Tibial nerve (tissue), 3 donors: Measurements from ENCODE around the gene HAUS7.

Experiments
- POLR2A ChIP-seq, 2 donors: fragments of 450-650 bp; IDR thresholded peaks; one replicate each; pipeline ENCODE4 v1.6.1; 2017; ENCODE audit warnings: antibody characterized with exemption in 2 of 2, mild to moderate bottlenecking in 2 of 2, moderate library complexity in 2 of 2
- TF ChIP-seq, protein P1 (sequence below), 5 experiments: fragments of 200-600 bp in 3 of 5; fragments of 450-650 bp in 2 of 5; sonication (generic) in 3 of 5; IDR thresholded peaks; one replicate each; pipeline ENCODE4 v1.5.1; 2016 to 2019; ENCODE audit warnings: antibody characterized with exemption in 5 of 5, mild to moderate bottlenecking in 3 of 5, moderate library complexity in 2 of 5

DNA sequence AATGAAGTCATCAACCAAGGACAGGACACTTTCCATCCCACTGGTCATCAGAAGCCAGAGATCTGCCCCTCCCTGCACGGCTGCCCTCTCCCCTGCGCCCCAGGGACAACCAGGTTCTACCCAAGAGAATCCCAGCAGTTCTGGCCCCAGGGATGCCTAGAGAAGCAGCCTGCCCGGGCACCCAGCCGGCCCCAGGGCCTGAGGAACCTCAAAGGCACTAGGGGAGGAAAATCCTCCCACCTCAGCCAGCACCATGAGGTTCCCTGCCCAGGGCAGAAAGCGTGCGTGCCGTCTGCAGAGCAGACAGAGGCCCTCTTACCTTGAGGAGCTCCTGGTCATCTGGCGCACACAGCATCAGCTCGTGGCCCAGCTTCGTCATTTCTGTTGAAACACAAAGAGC is 8.1 kb downstream of the HAUS7 start:
- TF ChIP-seq, protein P1, sequence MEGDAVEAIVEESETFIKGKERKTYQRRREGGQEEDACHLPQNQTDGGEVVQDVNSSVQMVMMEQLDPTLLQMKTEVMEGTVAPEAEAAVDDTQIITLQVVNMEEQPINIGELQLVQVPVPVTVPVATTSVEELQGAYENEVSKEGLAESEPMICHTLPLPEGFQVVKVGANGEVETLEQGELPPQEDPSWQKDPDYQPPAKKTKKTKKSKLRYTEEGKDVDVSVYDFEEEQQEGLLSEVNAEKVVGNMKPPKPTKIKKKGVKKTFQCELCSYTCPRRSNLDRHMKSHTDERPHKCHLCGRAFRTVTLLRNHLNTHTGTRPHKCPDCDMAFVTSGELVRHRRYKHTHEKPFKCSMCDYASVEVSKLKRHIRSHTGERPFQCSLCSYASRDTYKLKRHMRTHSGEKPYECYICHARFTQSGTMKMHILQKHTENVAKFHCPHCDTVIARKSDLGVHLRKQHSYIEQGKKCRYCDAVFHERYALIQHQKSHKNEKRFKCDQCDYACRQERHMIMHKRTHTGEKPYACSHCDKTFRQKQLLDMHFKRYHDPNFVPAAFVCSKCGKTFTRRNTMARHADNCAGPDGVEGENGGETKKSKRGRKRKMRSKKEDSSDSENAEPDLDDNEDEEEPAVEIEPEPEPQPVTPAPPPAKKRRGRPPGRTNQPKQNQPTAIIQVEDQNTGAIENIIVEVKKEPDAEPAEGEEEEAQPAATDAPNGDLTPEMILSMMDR (IDR thresholded peaks at IDR 0.05): no peak
- TF ChIP-seq POLR2A (IDR thresholded peaks at IDR 0.05): no peak
